ENCODE data around the gene MTG2. TPM values are rescaled to one million over a fixed set of nuclear protein-coding genes. Genes with fewer than 3 reads are reported as not detected.

The MTG2 gene
- total and polyA plus RNA-seq, 2 of the 4 experiments (the other 2 are of a cell fraction): 11.5 to 25.2 TPM

DNA sequence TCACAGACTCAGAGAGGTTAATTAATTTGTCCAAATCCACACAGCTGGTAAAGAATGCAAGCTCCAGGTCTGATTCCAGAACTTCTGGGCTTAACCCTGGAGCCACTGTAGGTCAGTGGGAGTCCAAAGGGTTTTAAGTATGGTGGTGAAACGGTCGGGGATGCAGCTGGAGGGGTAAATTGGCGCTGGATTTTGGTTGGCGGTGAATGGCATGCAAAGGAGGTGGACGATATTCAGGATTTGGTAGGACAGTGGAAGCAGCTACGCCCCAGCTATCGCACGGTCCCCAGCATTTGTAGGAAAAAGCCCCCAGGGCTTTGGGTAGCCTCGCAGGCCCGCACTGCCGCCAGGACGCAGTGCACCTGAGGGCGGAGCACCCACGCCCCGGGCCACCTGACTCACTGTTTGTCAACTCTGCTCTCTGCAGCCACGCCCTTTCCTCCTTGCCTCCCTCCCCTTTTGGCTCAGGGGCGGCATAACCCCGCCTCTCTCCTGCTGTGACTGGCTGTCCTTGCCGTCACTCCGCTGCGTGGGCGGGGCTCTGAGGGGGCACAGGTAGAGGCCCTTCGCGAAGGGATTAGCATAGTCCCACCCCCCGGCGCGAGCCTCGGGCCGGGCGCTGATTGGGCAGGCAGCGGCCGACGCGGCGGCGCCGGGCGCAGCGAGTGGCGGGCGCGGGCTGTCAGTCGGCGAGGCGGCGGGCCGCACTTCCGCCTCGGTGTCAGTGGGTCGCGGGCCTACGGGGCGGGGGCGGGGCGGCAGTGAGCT is 55.2 kb downstream of the MTG2 start, which contains the start of gene OSBPL2:
TSS of gene OSBPL2 (plus strand) at position 721 of the 768 bp plus-strand sequence. CDS start 17,664 bp downstream, outside the sequence.
- CTCF ChIA-PET: no interaction called here
- DNase-seq (peak; percentile 95), ATAC-seq (ENCODE audit: low read depth) (peak; percentile 99)
- BruUV-seq (replicated peaks): no TSS peak
- H3K4ac ChIP-seq (ENCODE audit: low read depth, low read length): peak within 1 kb of the TSS; percentile 93
- dilution Hi-C loops (cut with HindIII; ENCODE audit: low sequenced_read_pairs, unreplicated experiment) (no loop called here), intact Hi-C loops (cut with micrococcal nuclease) (no loop called here), in situ Hi-C loops (cut with MboI; ENCODE audit: low sequenced_read_pairs) (no loop called here)
- peak within 1 kb of the TSS; percentile 31 to 87; a peak in 3 of 4 replicates for H4K8ac ChIP-seq (ENCODE audit: low read depth in 2 of 2, low read length in 2 of 2)
- peak within 1 kb of the TSS; percentile 94 for H2AFZ ChIP-seq (replicated peaks; ENCODE audit: low read length, poor library complexity)
- peak within 1 kb of the TSS; percentile 93 for H4K5ac ChIP-seq (ENCODE audit: low read depth, low read length)
- peaks cover 37% of the 10 kb centered on the region for H4K20me1 ChIP-seq (ENCODE audit: insufficient read depth, low read length)
- H4K91ac ChIP-seq (ENCODE audit: insufficient read depth, low read depth, low read length): peak within 1 kb of the TSS; percentile 49; the same call in 1 of the 2 replicates
- H2BK20ac ChIP-seq (ENCODE audit: low read depth, low read length): no peak within 1 kb of the TSS
- H2BK5ac ChIP-seq (ENCODE audit: low read depth, low read length, poor library complexity, severe bottlenecking): peak within 1 kb of the TSS; percentile 14
- H3K9me3 ChIP-seq (ENCODE audit: control insufficient read depth, insufficient read depth, low read length): peaks cover 4% of the 10 kb centered on the region
- H2BK120ac ChIP-seq (ENCODE audit: low read depth, low read length): no peak within 1 kb of the TSS
- H3K4me3 ChIP-seq (ENCODE audit: insufficient read depth, low read depth, low read length): peak within 1 kb of the TSS; percentile 99
- H2BK15ac ChIP-seq (ENCODE audit: low read depth, low read length): no peak within 1 kb of the TSS
- peaks cover 13% of the 10 kb centered on the region for H3K27me3 ChIP-seq (ENCODE audit: control insufficient read depth, insufficient read depth, low read length)
- TF ChIP-seq MXI1 (IDR thresholded peaks at IDR 0.05; ENCODE audit: borderline replicate concordance, low read depth, low read length) (0 out of 2 replicates have a peak, but pooled peaks have one; percentile 25), CTCF (conservative IDR thresholded peaks at IDR 0.05; ENCODE audit: low read depth, low read length) (no peak), BHLHE40 (IDR thresholded peaks at IDR 0.05; ENCODE audit: low read depth, low read length) (no peak), FOS (IDR thresholded peaks at IDR 0.05; ENCODE audit: low read depth, low read length) (peak; percentile 66), POLR2A (IDR thresholded peaks at IDR 0.05; ENCODE audit: low read depth, low read length) (0 out of 2 replicates have a peak, but pooled peaks have one; percentile 50), SMC3 (IDR thresholded peaks at IDR 0.05; ENCODE audit: low read depth, low read length) (no peak), RCOR1 (IDR thresholded peaks at IDR 0.05; ENCODE audit: insufficient replicate concordance, low read length) (no peak), MAZ (IDR thresholded peaks at IDR 0.05; ENCODE audit: borderline replicate concordance, low read depth, low read length) (peak; percentile 95), CEBPB (IDR thresholded peaks at IDR 0.05; ENCODE audit: low read depth, low read length) (no peak)
- TF ChIP-seq, protein P1, sequence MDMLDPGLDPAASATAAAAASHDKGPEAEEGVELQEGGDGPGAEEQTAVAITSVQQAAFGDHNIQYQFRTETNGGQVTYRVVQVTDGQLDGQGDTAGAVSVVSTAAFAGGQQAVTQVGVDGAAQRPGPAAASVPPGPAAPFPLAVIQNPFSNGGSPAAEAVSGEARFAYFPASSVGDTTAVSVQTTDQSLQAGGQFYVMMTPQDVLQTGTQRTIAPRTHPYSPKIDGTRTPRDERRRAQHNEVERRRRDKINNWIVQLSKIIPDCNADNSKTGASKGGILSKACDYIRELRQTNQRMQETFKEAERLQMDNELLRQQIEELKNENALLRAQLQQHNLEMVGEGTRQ (IDR thresholded peaks at IDR 0.05; ENCODE audit: low read depth, low read length): peak; percentile 55; the same call in 1 of the 2 replicates
- TF ChIP-seq, protein P2, sequence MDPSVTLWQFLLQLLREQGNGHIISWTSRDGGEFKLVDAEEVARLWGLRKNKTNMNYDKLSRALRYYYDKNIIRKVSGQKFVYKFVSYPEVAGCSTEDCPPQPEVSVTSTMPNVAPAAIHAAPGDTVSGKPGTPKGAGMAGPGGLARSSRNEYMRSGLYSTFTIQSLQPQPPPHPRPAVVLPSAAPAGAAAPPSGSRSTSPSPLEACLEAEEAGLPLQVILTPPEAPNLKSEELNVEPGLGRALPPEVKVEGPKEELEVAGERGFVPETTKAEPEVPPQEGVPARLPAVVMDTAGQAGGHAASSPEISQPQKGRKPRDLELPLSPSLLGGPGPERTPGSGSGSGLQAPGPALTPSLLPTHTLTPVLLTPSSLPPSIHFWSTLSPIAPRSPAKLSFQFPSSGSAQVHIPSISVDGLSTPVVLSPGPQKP (IDR thresholded peaks at IDR 0.05; ENCODE audit: borderline replicate concordance, low read depth, low read length): no peak
- H3K4me2 ChIP-seq (ENCODE audit: low read depth, low read length): peak within 1 kb of the TSS; percentile 98
- peak within 1 kb of the TSS; percentile 35; the same call in 1 of the 2 replicates for H3K56ac ChIP-seq (ENCODE audit: extremely low read depth, insufficient read depth, low read length)
- H3K36me3 ChIP-seq (ENCODE audit: control insufficient read depth, insufficient read depth, low read length): peaks cover 12% of the 10 kb centered on the region; the same call in 1 of the 2 replicates
- peaks cover 15 to 40% of the 10 kb centered on the region in 2 experiments for H3K79me1 ChIP-seq (ENCODE audit: low read depth in 1 of 2, low read length in 2 of 2)
- H3K18ac ChIP-seq (ENCODE audit: low read depth, low read length): peak within 1 kb of the TSS; percentile 76; the same call in 1 of the 2 replicates
- H3K4me1 ChIP-seq (ENCODE audit: control insufficient read depth, insufficient read depth, low read length): peaks cover 4% of the 10 kb centered on the region
- H3K23ac ChIP-seq (ENCODE audit: low read depth, low read length): peak within 1 kb of the TSS; percentile 95
- peak within 1 kb of the TSS; percentile 83 for H2AK5ac ChIP-seq (ENCODE audit: low read depth, low read length)
- POLR2A ChIA-PET (ENCODE audit: unreplicated experiment): no interaction called here
- WGBS, 2 experiments (ENCODE audit: extremely low coverage in 2 of 2, insufficient read length in 1 of 2): 3% methylated on average over 15 of the region's 55 CpGs; no CpG with 5 or more reads in 1 of the 2 experiments
- no peaks in the 10 kb centered on the region for H3K9me1 ChIP-seq (ENCODE audit: insufficient read depth, low read length)
- peak within 1 kb of the TSS; percentile 77 for H3K27ac ChIP-seq (ENCODE audit: insufficient read depth, low read length)
- H3K9ac ChIP-seq (ENCODE audit: low read depth, low read length): peak within 1 kb of the TSS; percentile 94
- peak within 1 kb of the TSS; percentile 96 for H2AK9ac ChIP-seq (replicated peaks; ENCODE audit: low read depth, low read length, poor library complexity)
- peak within 1 kb of the TSS; percentile 87; the same call in 1 of the 2 replicates for H3K14ac ChIP-seq (replicated peaks; ENCODE audit: low read depth, low read length)

All from IMR-90 (cell line).